NCI-H748 (cell line): ENCODE results near the gene MYBPC3.

Source experiments
- DNase-seq: peaks from one replicate; lab custom pipeline; 2025; ENCODE audit not compliant: unreplicated experiment; lab: John Stamatoyannopoulos, UW

Gene MYBPC3

DNA sequence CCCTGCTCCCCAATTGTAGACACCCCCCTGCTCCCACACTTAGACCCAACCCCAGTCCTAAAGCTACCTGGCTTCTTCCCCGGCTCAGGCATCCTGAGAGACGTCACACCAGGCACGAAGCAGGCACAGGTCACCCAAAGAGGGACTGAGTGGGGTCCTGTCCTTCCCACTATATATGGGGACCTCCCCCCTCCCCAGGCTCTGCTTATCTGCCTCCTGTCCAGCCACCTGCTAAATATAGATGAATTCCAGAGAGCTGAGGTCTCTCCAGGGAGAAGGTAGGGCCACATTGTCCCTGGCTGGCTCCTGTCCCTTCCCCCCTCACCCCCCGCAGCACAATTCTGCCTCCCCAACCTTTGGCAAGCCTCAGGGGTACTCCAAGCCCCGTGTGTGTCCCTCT is at the start of gene MYBPC3:
MYBPC3 (minus strand) TSS at position 147 of the 400 bp plus-strand sequence; CDS start at position 92, 55 bp downstream.
- no peak for DNase-seq

GRCh38 chr11:47400768-47401279 is 48.3 kb upstream of the MYBPC3 start:
- no peak for DNase-seq

GRCh38 chr11:47399860-47400767 is 47.6 kb upstream of the MYBPC3 start:
- peak; percentile 38 for DNase-seq

GRCh38 chr11:47398551-47398950 is 46.0 kb upstream of the MYBPC3 start:
- DNase-seq, result no peak

- DNase-seq, result no peak
Observed at GRCh38 chr11:47398011-47398410, 45.5 kb upstream of the MYBPC3 start.

DNA sequence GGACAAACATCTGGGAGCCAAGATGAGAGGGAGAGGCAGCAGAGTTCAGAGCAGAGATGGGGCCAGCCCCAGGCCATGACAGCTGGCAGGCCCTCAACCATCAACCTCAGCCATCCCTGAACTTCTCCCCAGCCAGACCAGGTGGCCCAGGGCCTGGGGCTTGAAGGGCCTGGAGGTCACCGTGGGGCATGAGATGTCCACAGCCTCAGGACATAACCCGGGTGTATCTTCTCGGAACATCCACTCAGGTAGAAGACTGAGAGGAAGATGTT is 43.5 kb upstream of the MYBPC3 start:
- DNase-seq, result no peak

GRCh38 chr11:47395223-47396048 is 42.9 kb upstream of the MYBPC3 start:
- DNase-seq, result no peak

- no peak for DNase-seq
Observed at GRCh38 chr11:47394322-47395222, 42.1 kb upstream of the MYBPC3 start.

DNA sequence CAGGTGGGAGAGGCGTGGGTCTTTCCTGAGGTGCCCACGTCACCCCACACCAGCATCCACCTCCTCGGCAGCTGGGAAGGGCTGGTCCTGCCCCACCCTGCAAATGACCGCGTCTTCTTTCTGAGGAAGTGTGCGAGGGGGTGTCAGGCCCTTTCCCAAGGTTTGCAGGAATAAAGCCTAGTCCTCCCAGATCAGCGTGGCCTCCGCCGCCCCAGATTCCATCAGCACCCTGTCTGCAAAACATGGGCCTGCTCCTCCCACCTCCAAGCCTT is 41.5 kb upstream of the MYBPC3 start:
- no peak for DNase-seq

DNA sequence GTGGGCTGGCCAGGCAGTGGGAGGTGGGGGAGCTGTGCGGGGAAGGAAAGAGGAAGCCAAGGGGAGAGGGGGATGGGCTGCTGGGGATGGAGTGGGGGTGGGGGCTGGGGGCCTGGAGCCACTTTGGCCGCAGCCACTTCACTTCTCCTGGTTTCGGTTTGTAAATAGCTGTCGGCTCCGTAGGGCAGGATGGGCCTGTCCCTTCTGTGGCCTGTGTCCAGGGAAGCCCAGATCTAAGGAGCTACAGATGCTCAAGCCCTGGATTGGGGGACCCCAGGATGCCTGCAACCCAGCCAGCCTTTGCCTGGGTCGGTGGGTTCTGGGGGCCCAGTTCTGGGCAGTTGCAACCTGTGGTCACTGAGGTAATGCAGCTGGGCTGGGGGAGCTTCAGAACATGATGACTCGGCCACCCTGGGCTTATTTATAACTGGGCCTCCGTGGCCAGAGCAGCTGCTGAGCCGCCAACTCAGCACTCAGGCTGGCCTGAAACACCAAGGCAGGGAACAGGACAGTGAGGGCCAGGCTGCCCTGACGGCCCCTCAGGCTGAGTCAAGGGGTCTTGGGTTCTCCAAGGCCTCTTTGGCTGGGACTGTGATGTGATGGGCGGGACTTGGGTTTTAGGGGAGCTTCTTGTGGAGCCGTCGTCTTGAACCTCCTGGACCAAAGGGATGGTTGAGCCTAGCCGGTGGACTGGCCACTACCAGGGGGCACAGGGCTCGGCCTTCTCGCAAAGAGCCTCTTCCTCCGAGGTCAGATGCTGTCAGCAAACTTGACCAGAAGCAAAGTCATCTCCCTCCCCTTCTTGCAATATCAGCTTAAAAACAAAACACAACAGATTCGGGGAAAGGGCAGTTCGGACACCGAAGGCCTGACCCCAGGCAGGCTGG is 40.9 kb upstream of the MYBPC3 start:
- no peak for DNase-seq

- DNase-seq, result no peak
Observed at GRCh38 chr11:47392546-47393162, 40.2 kb upstream of the MYBPC3 start.

DNA sequence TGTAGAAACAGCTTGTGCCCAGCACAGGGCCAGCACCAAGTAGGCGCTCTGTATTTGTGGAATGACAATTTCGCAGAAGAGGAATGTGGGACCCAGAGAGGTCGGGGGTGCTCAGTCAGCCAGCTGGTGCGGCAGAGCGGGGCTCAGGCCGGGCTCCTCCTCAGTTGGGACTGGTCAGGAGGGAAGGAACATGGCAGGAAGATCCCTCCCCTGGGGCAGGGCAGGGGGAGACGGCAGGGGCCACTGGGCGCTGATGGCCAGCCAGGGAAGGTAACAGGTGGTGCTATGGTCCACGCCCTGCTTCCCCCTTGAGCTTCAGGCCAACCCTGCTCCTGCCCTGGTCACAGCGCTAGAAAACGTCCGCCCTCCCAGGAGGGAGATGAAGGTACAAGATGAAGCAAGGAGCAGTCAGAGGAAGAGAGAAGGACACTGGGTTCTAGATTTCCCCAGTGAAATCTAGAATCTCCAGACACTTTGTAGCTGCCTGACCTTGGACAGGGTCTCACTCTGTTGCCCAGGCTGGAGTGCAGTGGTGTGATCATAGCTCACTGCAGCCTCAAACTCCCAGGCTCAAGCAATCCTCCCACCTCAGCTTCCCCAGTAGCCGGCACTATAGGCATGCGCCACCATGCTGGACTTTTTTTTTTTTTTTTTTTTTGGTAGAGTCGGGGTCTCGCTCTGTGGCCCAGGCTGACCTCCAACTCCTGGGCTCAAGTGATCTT is 39.4 kb upstream of the MYBPC3 start:
- DNase-seq, result no peak

DNA sequence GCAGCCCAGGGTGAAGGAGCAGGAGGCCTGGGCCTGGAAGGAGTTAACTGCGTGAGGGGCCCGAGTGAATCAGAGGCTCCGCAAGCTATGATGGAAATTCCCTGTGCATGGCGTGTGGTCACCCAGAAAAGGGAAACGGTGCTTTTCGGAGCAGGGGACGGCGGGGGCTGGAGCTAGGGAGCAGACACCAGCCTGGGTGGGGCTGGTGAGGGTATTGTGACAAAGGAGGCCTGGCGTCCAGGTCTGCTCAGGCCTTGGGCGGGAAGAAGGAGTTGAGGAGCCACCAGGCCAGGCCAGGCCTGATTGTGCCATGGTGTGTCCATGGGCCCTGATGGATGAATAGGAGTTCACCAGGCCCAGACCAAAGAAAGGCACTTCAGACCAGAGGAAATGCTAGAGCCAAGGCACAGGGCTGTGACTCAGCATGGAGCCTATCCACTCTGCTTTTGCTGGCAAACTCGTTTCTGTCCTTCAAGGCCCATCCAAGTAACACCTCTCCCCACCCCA is 38.6 kb upstream of the MYBPC3 start:
- no peak for DNase-seq

- no peak for DNase-seq
Observed at GRCh38 chr11:47390422-47390760, 37.9 kb upstream of the MYBPC3 start.

DNA sequence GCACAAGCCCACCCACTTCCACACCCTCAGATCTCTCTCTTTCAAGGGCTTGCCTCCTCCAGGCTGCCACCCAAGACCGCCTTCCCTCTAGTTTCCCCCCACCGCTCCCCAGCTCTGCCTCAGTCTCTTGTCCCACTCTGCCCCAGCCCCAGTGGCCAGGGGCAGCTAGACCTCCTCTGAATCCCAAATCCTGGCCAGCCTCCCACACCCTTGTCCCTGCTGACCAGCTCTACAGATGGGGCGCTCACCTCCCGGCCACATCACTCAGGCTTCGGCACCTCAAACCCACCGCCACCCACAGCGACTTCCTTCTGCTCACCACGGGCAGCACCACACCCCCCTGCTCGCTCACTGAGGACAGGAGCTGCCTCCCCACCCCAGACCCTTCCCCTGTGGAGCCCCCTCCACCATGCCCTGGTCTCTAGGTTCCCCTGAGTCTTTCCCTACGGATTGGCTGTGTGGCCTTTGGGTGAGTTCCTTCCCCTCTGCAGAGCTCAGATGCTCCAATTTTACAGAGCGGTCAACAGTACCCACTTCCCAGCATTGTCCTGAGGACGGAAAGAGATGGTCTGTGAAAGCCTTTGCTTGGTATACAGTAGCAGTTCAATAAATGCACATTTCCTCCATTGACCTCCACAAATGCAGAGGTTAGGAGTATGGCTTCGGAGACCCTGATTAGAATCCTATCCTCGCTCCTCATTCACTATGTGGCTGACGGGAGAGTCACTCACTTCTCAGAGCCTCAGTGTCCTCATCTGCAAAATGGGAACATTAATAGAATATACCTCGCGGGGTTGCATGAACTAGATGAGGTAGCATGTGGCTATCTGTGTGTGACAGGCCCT is 37.3 kb upstream of the MYBPC3 start:
- no peak for DNase-seq

DNA sequence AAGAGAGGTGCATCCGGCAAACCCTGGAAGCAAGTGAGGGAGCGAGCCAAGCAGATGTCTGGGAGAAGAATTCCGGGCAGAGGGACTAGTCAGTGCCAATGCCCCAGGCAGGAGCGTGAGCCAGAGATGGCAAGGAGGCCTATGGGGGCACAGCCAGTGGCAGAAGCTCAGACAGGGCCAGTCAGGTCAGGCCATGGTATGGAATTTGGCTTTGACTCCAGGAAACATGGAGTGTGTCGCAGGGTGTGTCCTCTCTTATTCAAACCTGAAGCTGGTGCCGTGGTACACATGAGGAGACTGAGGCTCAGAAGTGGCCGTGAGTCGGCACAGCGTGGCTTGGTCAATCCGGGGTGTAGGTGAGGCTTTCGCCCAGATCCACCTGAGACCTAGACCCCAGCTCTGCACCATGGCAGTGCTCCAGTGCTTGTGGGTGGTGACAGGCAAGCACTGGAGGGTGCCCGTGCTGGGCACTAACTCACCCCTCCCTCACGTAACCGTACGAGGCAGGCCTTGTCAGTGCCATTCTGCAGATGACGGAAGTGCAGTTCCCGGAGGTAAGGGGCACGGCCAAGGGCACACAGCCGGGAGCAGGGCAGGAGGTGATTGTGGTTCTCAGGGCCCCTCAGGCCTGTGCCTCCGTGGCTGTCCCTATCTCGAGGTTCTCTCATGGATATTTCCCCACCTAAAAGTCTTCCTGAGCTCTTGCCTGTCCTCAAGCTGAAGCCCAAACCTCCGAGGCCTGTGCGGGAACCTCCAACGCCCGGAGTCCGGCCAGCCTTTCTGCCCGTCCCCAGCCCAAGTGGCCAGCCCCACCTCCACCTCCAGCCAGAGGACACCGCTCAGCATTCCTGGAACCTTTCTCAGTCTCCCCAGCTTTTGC is 36.4 kb upstream of the MYBPC3 start:
- no peak for DNase-seq
